GM19238 (cell line): ENCODE measurements around the gene RCAN1.
"Not testable (repeated sequence)": the region's sequence is repeated elsewhere in the genome, so short reads cannot be mapped to it uniquely, and the experiment has no call there.

Source experiments
- DNase-seq: peaks from one replicate; pipeline ENCODE4 v3.0.0; 2011; ENCODE audit warnings: low spot score; ENCODE audit not compliant: insufficient read length

RCAN1 gene

DNA sequence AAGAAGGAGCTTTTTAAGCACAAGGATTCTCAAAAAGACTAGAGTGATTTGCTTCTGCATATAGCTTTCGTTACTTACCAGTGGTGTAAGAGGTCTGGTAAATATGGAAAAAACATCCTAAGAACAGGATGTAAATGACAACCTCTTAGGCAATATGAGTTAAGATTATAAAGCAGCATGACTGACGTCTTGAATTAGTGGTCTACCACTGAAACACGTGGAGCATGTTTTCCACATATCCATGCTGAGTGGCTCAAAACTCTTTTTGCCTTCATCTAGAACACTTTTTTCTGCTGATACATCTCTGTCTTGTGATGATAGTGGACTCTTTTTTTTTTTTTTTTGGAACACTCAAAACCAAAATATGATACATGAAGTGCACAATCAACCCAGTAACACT lies 44.6 kb downstream of the RCAN1 start:
- DNase-seq: no peak

DNA sequence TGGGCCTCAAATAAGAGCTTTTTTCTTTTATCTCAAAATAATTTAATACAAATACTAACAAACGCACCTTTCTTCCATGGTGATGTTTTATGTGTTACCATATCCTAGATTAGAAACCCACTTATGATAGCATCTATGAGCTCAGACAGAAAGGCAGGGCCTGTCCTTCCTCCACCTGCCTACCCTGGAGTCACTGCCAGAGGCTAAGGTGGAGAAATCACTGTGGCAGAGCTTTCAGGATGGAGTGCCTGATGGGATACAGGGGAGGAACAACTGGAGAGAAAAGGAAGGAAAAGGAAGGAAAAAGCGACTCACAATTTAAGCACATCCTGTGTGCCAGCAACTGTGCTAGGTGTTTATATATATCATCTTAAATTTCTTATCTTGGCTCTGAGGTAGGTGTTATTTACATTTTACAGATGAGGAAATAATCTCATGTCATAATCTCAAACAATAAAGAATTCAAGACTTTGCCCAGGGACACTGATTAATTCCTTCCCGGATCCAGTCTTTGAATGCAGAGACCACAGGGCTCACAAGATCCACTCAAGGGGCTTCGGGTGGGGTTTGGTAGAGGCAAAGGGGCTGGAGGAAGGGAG lies 45.4 kb downstream of the RCAN1 start:
- no peak for DNase-seq

DNA sequence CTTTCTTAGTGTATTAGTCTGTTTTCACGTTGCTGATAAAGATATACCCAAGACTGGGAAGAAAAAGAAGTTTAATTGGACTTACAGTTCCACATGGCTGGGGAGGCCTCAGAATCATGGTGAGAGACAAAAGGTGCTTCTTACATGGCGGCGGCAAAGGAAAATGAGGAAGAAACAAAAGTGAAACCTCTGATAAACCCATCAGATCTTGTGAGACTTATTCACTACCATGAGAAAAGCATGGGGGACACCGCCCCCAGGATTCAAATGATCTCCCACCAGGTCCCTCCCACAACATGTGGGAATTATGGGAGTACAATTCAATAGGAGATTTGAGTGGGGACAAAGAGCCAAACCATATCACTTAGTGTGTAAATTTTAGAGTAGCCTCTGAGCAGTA lies 46.1 kb downstream of the RCAN1 start:
- DNase-seq: not testable (repeated sequence)

DNA sequence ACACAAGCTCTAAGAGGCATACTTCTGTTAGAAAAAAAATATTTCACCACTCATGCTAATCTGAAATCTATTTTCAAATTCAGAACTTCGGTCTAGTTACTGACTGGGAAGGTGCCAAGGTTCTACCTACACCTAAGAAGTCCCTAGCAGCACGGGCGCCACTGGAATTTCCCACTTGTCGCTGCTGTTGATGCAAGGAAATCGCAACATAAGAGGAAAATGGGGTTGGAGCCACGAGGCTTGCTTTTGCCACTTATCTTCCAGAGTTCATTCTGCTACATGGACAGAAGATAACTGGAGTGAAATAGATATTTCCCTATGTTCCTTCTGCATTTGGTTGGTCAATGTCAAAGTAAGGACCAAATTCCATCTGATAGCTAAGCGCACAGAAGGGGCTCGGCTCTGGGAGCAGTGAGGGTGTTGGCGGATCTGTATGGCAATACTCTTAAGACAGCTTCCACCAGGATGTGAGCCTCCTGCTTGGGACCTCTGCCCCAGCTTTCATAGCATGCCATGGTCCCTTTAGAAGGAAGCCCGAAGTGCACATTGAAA lies 47.2 kb downstream of the RCAN1 start:
- DNase-seq: no peak

DNA sequence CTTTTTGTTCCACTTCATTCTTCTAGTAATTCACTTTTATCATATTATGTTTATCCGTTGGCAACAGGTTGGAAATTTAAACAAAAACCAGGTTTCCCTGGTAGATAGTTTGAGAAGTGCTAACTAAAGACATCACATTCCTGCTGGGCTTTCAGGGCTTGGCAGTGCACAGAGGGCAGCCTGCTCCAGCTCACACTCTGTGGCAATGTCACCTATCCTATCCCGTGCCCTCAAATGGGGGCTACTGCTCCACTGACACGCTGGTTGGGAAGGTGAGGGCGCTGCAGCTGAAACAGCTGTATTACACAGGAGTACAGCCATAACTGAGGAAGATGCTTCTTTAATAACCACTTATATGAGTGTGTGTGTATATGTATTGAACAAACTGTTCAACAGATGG lies 49.7 kb downstream of the RCAN1 start:
- no peak for DNase-seq

DNA sequence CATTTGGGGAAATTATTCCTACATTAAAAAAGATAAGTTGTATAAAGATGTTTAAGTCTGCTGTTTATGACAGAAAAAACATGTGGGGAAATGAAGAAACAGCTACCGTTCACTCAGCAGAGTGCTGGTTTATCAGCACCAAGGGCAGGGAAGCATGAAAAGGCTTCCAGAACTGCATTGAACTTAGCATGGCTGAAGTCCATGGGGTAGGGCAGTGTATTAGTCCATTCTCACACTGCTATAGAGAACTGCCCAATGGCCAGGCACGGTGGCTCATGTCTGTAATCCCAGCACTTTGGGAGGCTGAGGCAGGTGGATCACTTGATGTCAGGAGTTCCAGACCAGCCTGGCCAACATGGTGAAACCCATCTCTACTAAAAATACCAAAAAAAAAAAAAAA lies 51.5 kb downstream of the RCAN1 start:
- DNase-seq: not testable (repeated sequence)

DNA sequence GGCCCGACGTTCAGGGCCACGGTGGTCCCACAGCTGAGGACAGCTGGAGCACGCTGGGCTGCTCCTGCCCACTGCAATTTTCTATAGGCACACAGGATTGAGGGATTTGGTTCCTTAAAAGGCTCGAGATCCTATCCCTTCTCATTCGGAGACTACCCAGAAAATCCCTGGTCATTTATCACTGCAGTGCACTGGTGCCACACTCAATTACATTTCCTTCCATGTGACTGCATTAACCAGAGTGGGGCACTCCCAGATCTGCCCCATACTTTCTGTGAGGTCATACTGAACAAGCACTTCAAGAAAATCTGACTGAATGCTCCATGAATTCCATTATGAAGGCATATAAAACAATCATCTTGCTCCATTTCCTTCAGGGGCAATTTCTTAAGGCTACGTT lies 53.1 kb downstream of the RCAN1 start:
- DNase-seq: no peak

DNA sequence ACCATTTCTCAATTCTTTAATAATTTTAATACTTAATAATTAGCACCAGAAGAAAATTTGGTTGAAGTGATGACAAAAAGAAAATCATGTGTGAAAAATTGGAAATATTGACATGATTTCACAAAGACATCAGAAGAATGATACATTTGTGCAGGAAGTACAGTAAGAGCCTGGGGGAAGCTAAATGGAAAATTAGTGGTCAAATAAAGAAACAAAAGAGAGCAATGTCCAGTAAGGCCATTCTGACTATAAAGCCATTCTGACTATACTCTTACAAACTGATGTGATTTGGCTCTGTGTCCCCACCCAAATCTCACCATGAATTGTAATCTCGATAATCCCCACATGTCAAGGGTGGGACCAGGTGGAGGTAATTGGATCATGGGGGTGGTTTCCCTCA lies 54.3 kb downstream of the RCAN1 start:
- no peak for DNase-seq

DNA sequence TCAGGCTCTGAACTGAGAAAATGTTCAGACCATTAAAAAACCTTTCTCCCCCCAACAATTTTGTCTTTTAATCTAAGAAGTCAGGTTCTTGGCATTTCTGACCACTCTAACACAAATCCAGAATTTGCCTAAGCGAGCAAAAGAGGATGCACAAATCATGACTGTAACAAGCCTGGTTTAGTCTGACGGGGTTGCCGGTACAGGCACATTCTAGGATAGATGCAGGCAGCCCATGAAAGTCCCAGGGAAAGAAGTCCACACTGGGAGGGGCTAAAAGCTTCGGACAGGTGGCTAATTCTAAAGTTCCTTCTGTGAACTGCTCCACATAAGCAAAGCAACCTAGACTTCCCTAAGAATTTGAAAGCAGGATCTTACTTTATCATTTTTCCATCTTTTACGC lies 54.9 kb downstream of the RCAN1 start:
- no peak for DNase-seq

DNA sequence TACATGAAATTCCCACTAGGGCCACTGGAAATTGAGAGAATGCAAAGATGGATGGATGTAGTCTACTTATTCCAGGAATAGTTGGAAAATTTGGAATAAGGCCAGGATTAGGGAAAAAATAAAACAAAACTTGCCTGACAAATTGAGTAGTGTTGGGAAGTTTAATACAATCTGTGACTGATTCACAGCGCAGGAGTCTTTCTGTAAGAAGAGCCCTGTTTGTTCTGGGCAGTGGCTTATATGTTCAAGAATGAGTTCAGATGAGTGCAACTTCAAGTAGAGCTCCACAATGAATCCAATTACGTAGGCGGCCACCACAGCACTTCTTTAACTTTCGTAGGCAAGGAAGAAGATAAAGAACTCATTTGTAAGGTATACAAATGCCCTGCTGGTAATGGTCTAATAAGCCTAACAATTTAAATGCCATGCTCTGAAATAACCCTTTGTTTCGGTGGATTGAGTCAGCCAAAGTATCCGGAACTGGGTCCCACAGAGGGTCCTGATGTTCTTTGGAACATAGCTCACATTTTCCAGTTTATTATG lies 55.8 kb downstream of the RCAN1 start:
- DNase-seq: no peak

DNA sequence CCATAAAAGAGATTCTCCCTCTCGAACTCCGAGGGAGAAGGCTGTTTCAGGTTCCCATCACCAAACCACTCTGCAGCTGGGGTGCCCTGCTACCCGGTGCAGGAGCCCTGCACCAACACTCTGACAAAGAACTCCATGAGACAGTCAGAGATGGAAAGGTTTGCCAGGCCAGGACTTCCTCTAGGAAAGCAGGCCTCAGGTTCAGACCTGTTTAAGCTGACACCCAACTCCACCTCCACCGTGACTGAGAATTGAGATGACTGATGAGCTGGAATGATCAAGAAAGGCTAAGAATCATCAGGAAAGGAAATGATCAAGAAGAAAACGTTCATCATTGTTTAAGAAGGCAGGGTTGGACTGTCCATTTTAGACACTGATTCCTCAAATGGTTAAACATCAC lies 56.7 kb downstream of the RCAN1 start:
- DNase-seq: no peak

DNA sequence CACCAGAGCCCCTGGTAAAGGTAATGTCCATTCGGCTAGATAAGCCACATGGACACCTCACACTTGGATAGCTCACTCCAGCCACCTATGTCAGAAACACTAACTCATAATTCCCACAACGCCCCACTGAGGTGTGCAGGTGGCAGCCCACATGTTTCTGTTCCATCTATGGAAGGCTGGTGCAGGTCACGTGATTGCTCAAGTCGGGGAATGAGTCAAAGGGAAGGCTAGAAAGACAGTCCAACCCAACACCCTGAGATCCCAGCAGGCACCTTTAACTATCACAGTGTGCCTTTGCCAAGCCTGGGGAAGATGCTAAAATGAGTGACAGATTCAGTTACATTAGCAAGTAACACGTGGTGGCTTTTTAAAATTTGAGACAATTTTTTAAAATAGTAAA lies 57.7 kb downstream of the RCAN1 start:
- DNase-seq: no peak

DNA sequence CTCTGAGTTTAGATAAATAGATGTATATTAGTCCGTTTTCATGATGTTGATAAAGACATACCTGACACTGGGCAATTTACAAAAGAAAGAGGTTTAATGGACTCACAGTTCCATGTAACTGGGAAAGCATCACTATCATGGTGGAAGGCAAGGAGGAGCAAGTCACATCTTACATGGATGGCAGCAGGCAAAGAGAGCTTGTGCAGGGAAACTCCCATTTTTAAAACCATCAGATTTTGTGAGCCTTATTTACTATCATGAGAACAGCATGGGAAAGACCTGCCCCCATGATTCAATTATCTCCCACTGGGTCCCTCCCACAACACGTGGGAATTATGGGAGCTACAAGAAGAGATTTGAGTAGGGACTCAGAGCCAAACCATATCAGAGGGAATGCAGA lies 60.2 kb downstream of the RCAN1 start:
- DNase-seq: not testable (repeated sequence)

DNA sequence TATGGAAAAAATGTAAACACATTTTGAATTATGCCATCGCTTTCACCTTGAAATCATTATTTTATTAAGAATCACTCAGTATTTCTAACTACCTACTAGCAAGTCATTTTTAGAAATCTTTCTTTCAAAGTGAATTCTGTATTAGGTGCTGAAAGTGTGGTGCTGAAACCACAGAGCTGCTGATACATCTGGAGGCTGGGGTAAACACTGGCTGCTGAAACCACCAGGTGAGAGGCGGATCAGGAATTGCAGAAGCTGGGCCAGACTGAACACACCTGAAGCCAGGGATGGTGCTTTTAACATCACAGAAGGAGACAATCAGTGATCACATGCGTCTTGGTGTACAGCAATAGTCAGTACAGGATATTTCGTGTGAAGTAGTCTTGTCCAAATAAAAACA lies 60.7 kb downstream of the RCAN1 start:
- DNase-seq: no peak

DNA sequence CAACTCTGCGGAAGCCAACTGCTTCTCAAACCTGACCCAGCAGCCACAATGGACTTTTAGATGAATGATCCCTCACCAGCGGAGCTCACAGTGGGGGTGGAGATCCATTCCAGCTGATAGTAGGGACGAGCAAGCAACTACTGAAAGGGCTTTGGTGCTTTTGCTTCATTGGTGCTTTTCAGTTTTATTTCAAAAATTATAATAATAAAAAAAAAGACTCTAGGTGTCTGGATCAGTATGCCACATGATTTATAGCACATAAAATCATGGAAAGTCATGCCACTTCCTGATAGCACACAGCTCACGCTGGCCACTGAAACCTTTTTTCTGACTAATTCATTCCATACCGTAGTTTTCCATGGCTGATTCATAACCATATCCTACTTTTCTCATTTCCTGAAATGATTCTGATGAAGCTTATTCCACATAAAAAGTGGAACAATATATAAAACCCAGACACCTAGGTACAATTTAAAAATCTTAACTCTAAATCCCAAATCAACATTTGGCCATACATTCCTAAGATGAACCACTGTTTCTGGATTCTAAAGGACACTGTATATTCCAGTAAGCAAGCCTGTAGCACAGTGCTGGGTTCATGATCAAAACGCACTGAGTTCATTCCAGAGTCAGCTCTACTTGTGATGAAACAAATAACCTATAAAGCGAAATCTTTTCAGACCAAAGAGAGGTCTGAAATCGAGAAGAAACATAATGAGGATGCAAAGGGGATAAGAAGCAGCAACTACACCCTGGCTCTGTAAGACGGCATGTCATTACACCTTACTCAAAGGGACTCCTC lies 61.6 kb downstream of the RCAN1 start:
- no peak for DNase-seq

DNA sequence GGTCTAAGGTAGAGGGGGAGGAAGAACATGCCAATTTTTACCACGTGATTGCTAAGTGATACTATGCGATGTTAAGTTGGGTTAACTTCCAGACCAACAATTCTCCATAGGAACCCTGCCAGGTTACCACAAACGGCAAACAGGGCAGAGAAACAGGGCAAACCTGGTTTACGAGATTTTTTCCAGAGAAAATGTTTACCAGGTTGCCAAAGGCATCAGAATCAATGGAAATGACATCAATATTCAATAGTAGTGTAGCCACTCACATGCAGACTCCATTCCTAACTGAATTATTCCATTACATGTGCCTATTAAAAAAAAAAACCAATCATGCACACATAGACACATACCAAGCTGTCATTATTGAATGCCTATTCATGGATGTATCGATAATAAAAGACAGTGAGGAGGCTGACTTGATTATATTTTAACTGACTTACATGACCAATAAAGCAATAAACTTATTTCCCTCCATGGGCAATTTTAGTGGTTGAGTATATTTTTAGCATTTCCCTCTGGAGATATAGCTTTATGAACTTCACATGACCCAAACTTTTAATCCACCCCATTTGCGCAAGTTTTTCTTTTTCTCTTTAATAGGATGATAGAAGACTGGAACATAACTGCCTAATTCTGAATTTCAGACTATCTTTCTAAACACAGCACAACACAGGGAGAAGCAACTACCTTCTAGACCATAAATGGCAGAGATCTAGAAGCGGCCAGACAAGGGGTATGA lies 62.4 kb downstream of the RCAN1 start:
- DNase-seq: no peak

DNA sequence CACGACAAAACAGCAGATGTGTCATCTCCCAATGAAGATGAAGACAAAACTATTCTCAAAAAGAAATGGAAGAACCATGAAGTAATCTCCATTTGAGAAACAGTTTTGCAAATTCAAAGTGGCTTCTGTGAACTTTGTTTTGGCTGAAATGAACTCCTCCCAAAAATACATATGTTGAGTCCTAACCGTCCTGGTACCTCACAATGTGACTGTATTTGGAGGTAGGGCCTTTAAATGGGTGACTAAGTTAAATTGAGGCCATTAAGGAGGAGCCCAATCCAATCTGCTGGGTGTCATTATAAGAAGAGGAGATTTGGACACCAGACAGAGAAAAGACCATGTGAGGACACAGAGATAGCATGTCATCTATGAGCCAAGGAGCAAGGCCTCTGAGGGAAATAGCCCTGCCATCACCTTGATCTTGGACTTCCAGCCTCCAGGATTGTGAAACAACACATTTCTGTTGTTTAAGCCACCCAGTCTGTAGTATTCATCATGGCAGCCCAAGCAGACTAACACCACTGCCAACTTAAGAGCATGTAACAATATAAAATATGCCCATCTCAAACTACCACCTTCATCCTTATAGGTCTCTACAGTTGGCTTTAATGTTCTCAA lies 64.6 kb downstream of the RCAN1 start:
- no peak for DNase-seq

DNA sequence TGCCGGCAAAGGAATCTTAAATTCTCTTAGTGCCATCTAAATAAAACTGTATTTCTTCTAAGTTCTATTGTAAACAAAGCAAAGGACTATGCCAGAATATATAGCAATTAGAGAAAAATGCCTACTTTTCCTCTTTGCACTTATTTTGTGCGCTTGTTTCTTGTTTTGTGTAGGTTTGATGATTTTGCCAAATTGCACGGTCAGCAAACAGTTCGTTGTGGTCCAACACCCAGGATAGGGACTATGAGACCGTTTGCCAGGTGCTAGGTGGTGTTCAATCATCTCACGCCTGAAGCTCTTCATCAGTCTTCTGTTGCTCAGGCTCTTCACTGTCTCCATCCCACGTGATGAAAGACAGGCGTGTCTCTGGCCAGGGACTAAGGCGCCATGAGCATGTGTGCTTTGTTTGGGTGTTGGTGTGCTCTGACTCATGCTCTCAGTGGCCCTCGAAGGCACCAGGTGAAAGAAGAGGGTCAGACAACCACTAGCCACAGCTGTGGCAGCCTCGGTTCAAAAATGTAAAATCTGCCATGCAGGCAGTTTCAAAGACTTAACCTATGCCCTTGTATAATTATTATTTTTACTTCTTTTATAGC lies 66.0 kb downstream of the RCAN1 start:
- no peak for DNase-seq

DNA sequence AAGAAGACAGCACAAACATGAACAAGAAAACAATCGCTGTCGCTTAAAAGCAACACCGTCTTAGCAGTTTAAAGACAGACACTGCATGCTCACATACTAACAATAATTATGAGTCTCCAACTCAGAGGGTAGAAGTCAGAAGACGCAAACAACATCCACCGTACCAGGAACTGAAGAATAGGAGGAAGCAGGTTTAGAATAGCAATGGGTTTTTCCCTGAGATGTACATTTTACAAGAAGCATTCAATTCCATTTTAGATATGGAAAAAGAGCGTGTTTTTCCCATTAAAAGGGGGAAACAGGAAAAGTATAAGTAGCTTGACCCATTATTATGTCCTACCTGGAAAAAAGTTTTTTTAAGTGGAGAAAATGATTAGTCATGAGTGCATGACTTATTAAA lies 68.4 kb downstream of the RCAN1 start:
- DNase-seq: no peak

DNA sequence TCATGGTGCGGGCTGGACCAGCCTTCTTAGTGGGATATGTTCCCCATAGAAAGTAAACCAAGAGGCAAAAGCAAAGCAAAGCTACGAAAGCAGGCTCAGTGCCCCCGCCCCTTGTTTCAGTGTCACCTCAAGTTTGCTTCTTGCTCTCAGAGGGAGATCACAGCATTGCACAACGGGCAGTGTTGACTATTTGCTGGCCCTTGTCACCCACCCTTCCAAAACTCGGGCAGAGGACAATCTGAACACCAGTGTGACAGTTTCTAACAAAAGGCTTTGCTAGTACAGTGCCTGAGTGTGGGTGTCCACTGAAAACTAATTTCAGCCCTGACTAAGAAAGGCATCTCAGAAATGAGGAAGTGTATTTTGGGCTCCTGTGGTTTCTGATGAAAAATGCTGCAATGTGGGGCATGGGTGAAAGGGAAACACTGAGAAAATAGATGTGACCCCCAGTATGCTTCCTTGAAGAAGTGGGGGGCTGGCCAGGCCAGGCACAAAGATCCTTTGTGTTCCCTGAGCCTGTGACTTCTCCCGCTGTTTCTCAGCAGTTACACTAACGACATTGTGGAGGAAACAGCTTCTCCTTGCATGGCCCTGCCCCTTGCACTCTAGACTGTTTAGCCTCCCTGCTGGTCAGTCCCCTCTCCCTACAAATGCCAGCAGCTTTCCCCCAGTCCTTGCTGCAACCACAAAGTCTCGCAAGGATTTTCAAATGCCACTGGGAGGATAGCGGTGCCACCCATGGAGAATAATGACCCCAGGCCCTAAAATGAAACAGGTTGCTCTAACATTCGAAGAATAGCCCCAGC lies 69.6 kb downstream of the RCAN1 start:
- DNase-seq: peak; percentile 55
